NCI-H146 treated with DMSO at 0.1 percent for 48 hours (cell line): ENCODE data around the gene TRIL.
A peak's percentile ranks its signal among the peaks of the same experiment; 100 is the strongest.

Experiments used
- DNase-seq: peaks from one replicate; lab custom pipeline; 2025; ENCODE audit not compliant: unreplicated experiment; lab: John Stamatoyannopoulos, UW

The TRIL gene

GRCh38 chr7:28958235-28958979 lies at the start of gene TRIL:
Gene TRIL (minus strand): TSS chr7:28958330. CDS start chr7:28958046, 284 bp downstream.
- DNase-seq = peak; percentile 11

GRCh38 chr7:29007127-29007526 lies 49.0 kb upstream of the TRIL start:
- no peak for DNase-seq

GRCh38 chr7:29005829-29006228 lies 47.7 kb upstream of the TRIL start:
- no peak for DNase-seq

- no peak for DNase-seq
Observed at GRCh38 chr7:29005406-29005805, 47.3 kb upstream of the TRIL start.

- DNase-seq = no peak
Observed at GRCh38 chr7:29003703-29004102, 45.6 kb upstream of the TRIL start.

GRCh38 chr7:29000717-29001076 lies 42.6 kb upstream of the TRIL start:
- no peak for DNase-seq

- no peak for DNase-seq
Observed at GRCh38 chr7:28999895-29000716, 42.0 kb upstream of the TRIL start.

- DNase-seq = no peak
Observed at GRCh38 chr7:28999427-28999826, 41.3 kb upstream of the TRIL start.

GRCh38 chr7:28998105-28998504 lies 40.0 kb upstream of the TRIL start:
- no peak for DNase-seq

- no peak for DNase-seq
Observed at GRCh38 chr7:28996836-28997235, 38.7 kb upstream of the TRIL start.

GRCh38 chr7:28993371-28993770 lies 35.2 kb upstream of the TRIL start:
- DNase-seq = no peak

GRCh38 chr7:28992798-28993197 lies 34.7 kb upstream of the TRIL start:
- DNase-seq = no peak

GRCh38 chr7:28990200-28990960 lies 32.2 kb upstream of the TRIL start:
- DNase-seq = no peak

GRCh38 chr7:28989211-28989980 lies 31.3 kb upstream of the TRIL start:
- no peak for DNase-seq

- DNase-seq = no peak
Observed at GRCh38 chr7:28988810-28989209, 30.7 kb upstream of the TRIL start.

- DNase-seq = no peak
Observed at GRCh38 chr7:28988091-28988490, 30.0 kb upstream of the TRIL start.

- DNase-seq = no peak
Observed at GRCh38 chr7:28986765-28987110, 28.6 kb upstream of the TRIL start.

- no peak for DNase-seq
Observed at GRCh38 chr7:28986028-28986764, 28.1 kb upstream of the TRIL start.

GRCh38 chr7:28984631-28985030 lies 26.5 kb upstream of the TRIL start:
- DNase-seq = no peak

GRCh38 chr7:28984217-28984616 lies 26.1 kb upstream of the TRIL start:
- no peak for DNase-seq
